ENCODE data around the gene NXPE4.
"Not testable (repeated sequence)": the region's sequence is repeated elsewhere in the genome, so short reads cannot be mapped to it uniquely, and the experiment has no call there.

NXPE4 gene

DNA sequence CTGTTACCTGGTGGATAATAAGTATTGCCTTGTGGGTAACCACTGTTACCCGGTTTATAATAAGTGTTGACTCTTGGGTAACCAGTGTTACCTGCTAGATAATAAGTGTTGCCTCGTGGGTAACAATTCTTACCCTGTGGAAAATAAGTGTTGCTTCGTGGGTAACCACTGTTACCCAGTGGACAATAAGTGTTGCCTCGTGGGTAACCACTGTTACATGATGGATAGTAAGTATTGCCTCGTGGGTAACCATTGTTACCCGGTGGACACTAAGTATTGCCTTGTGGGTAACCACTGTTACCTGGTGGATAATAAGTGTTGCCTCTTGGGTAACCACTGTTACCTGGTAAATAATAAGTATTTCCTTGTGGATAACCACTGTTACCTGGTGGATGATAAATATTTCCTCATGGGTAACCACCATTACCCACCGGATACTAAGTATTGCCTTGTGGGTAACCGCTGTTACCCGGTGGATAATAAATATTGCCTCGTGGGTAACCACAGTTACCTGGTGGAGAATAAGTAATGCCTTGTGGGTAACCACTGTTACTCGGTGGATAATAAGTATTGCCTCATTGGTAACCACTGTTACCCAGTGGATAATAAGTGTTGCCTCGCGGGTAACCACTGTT is 8.7 kb upstream of the NXPE4 start:
- TF ChIP-seq, protein P1, sequence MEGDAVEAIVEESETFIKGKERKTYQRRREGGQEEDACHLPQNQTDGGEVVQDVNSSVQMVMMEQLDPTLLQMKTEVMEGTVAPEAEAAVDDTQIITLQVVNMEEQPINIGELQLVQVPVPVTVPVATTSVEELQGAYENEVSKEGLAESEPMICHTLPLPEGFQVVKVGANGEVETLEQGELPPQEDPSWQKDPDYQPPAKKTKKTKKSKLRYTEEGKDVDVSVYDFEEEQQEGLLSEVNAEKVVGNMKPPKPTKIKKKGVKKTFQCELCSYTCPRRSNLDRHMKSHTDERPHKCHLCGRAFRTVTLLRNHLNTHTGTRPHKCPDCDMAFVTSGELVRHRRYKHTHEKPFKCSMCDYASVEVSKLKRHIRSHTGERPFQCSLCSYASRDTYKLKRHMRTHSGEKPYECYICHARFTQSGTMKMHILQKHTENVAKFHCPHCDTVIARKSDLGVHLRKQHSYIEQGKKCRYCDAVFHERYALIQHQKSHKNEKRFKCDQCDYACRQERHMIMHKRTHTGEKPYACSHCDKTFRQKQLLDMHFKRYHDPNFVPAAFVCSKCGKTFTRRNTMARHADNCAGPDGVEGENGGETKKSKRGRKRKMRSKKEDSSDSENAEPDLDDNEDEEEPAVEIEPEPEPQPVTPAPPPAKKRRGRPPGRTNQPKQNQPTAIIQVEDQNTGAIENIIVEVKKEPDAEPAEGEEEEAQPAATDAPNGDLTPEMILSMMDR (conservative IDR thresholded peaks at IDR 0.05; ENCODE audit: low read depth, low read length), result no peak
- no peak overlapping the region for H3K27ac ChIP-seq
- H4K20me1 ChIP-seq (ENCODE audit: insufficient read depth), result no peaks in the 10 kb centered on the region

DNA sequence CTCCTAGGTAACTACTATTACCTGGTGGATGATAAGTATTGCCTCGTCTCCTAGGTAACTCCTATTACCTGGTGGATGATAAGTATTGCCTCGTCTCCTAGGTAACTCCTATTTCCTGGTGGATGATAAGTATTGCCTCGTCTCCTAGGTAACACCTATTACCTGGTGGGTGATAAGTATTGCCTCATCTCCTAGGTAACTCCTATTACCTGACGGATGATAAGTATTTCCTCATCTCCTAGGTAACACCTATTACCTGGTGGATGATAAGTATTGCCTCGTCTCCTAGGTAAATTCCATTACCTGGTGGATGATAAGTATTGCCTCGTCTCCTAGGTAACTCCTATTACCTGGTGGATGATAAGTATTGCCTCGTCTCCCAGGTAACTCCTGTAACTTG is 7.6 kb upstream of the NXPE4 start:
- not testable (repeated sequence) for H4K20me1 ChIP-seq (ENCODE audit: insufficient read depth); H3K4me1 ChIP-seq (ENCODE audit: low read depth, poor library complexity, severe bottlenecking); H3K9ac ChIP-seq; H3K36me3 ChIP-seq (ENCODE audit: insufficient read depth); H3K27ac ChIP-seq; H3K4me2 ChIP-seq; H3K27me3 ChIP-seq (ENCODE audit: insufficient read depth, low read depth); H3K79me2 ChIP-seq (ENCODE audit: insufficient read depth, low read depth); H2AFZ ChIP-seq (ENCODE audit: low read depth); H3K4me3 ChIP-seq (IDR thresholded peaks at IDR 0.05; ENCODE audit: insufficient read depth, low read depth, low read length)

More for the DNA sequence above, 8.7 kb upstream of the NXPE4 start:
- no peak overlapping the region for H3K9ac ChIP-seq
- no peak overlapping the region for H2AFZ ChIP-seq (ENCODE audit: low read depth)
- H3K79me2 ChIP-seq (ENCODE audit: insufficient read depth, low read depth), result no peaks in the 10 kb centered on the region
- no peaks in the 10 kb centered on the region for H3K4me1 ChIP-seq (ENCODE audit: low read depth, poor library complexity, severe bottlenecking)
- H3K4me3 ChIP-seq (IDR thresholded peaks at IDR 0.05; ENCODE audit: insufficient read depth, low read depth, low read length), result no peak overlapping the region
- no peaks in the 10 kb centered on the region for H3K27me3 ChIP-seq (ENCODE audit: insufficient read depth, low read depth)
- no peaks in the 10 kb centered on the region for H3K36me3 ChIP-seq (ENCODE audit: insufficient read depth)
- no peak overlapping the region for H3K4me2 ChIP-seq

DNA sequence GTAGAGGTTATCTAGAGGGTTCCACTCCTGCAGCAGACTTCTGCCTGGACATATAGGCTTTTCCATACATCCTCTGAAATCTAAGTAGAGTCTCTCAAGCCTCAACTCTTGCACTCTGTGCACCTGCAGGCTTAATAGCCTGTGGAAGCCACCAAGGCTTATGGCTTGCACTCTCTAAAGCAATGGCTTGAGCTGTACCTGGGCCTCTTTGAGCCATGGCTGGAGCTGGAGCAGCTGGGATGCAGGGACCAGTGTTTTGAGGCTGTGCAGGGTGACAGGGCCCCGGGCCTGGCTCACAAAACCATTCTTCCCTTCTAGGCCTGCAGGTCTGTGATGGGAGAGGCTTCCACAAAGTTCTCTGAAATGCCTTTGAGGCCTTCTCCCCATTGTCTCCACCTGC is 2.9 kb upstream of the NXPE4 start:
- no peak overlapping the region for H3K9ac ChIP-seq
- H4K20me1 ChIP-seq (ENCODE audit: insufficient read depth), result no peaks in the 10 kb centered on the region
- no peak overlapping the region for H3K27ac ChIP-seq
- TF ChIP-seq, protein P1 (conservative IDR thresholded peaks at IDR 0.05; ENCODE audit: low read depth, low read length), result no peak
- no peaks in the 10 kb centered on the region for H3K36me3 ChIP-seq (ENCODE audit: insufficient read depth)
- H3K79me2 ChIP-seq (ENCODE audit: insufficient read depth, low read depth), result no peaks in the 10 kb centered on the region
- H3K4me1 ChIP-seq (ENCODE audit: low read depth, poor library complexity, severe bottlenecking), result no peaks in the 10 kb centered on the region
- no peak overlapping the region for H2AFZ ChIP-seq (ENCODE audit: low read depth)
- no peak overlapping the region for H3K4me3 ChIP-seq (IDR thresholded peaks at IDR 0.05; ENCODE audit: insufficient read depth, low read depth, low read length)
- no peak overlapping the region for H3K4me2 ChIP-seq
- no peaks in the 10 kb centered on the region for H3K27me3 ChIP-seq (ENCODE audit: insufficient read depth, low read depth)

DNA sequence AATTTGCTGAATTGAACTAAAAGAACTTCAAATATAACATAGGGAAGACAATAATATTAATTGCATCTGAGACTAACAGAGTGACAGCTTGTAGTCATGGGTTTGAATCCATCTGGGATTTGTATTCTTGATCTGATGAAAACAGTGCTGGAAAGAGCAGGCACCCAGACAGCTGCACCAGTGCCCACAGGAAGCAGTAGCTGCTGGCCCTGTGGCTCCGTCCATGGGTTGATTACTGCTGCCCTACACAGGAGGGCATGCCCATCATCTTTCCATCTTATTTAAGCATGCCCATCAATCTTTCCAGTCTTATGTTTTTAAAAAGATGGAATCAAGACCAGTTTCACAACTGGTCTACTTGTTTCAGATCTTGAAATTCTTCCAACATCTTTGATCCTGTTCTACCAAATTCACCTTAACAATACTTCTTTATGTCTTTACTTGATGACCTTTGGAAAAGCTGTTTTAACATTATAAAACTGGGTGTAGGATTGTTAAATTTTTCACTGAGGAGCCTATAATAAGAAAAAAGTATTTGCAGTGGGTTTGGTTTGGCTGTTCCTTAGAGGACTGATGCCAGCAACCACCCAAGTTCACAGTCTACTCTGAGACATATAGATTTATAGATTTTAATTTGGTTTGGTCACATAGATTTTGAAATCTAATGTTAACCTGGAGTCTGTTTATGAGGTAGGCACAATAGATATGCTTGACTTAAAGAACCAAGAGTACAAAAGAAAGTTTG is 761 bp upstream of the NXPE4 start:
- Histone ChIP-seq H3K27ac (no peak overlapping the region), H3K9ac (no peak overlapping the region), H3K4me1 (ENCODE audit: low read depth, poor library complexity, severe bottlenecking) (no peaks in the 10 kb centered on the region), H3K79me2 (ENCODE audit: insufficient read depth, low read depth) (no peaks in the 10 kb centered on the region), H3K27me3 (ENCODE audit: insufficient read depth, low read depth) (no peaks in the 10 kb centered on the region), H3K4me2 (no peak overlapping the region), H2AFZ (ENCODE audit: low read depth) (no peak overlapping the region), H4K20me1 (ENCODE audit: insufficient read depth) (no peaks in the 10 kb centered on the region), H3K4me3 (IDR thresholded peaks at IDR 0.05; ENCODE audit: insufficient read depth, low read depth, low read length) (no peak overlapping the region), H3K36me3 (ENCODE audit: insufficient read depth) (no peaks in the 10 kb centered on the region)
- TF ChIP-seq, protein P1 (conservative IDR thresholded peaks at IDR 0.05; ENCODE audit: low read depth, low read length), result no peak

DNA sequence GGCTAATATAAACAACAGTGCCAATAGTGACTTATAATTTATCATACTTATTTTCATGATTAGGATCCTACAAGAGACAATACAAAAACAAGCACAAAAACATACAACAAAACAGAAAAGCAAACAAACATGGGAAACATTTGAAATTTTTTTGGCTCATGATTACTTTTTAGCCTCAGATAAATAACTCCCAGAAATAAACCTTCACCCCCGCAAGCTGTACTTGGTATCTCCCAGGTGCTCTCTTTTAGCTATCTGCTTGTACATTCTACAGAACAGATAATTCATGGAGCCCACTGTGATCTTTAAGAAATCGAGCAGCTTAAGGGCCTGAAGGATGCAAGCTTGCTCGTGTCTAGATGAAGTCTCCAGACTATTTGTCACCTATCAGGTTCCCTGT is 883 bp downstream of the NXPE4 start:
- H4K20me1 ChIP-seq (ENCODE audit: insufficient read depth), result no peaks in the 10 kb centered on the region
- TF ChIP-seq, protein P1 (conservative IDR thresholded peaks at IDR 0.05; ENCODE audit: low read depth, low read length), result no peak
- no peak overlapping the region for H2AFZ ChIP-seq (ENCODE audit: low read depth)
- H3K4me1 ChIP-seq (ENCODE audit: low read depth, poor library complexity, severe bottlenecking), result no peaks in the 10 kb centered on the region
- H3K27ac ChIP-seq, result no peak overlapping the region
- no peak overlapping the region for H3K4me2 ChIP-seq
- H3K27me3 ChIP-seq (ENCODE audit: insufficient read depth, low read depth), result no peaks in the 10 kb centered on the region
- H3K9ac ChIP-seq, result no peak overlapping the region
- H3K36me3 ChIP-seq (ENCODE audit: insufficient read depth), result no peaks in the 10 kb centered on the region
- no peak overlapping the region for H3K4me3 ChIP-seq (IDR thresholded peaks at IDR 0.05; ENCODE audit: insufficient read depth, low read depth, low read length)
- no peaks in the 10 kb centered on the region for H3K79me2 ChIP-seq (ENCODE audit: insufficient read depth, low read depth)
